ENCODE results near the gene SH2D3A. TPM values are rescaled to one million over a fixed set of nuclear protein-coding genes. Genes with fewer than 3 reads are reported as not detected.

SH2D3A gene
- polyA plus RNA-seq, 1 donor (not counting 4 experiments of a cell fraction or from before 2014, with no cell fraction given) = 24.9 TPM

GRCh38 chr19:6761053-6761676, 6.1 kb downstream of the SH2D3A start:
- dilution Hi-C loops (cut with MboI; ENCODE audit: extremely low pct_ligation_motif_present, low sequenced_read_pairs) = no loop called here
- no peak for DNase-seq (ENCODE audit: low read depth, low spot score)

GRCh38 chr19:6760606-6761005, 6.6 kb downstream of the SH2D3A start:
- H3K36me3 ChIP-seq (ENCODE audit: control insufficient read depth in 2 of 2, extremely low read depth in 1 of 2, insufficient read depth in 2 of 2, low read length in 2 of 2) = peaks cover 34 to 54% of the 10 kb centered on the region in 2 experiments

More at GRCh38 chr19:6761053-6761676, 6.1 kb downstream of the SH2D3A start:
- H4K20me1 ChIP-seq (ENCODE audit: control insufficient read depth, extremely low read depth, insufficient read depth, low read length) = peaks cover 9% of the 10 kb centered on the region
- no peak overlapping the region for H2AFZ ChIP-seq (ENCODE audit: control insufficient read depth, low read length)
- H3K9me3 ChIP-seq (ENCODE audit: control insufficient read depth, low read depth, low read length) = no peaks in the 10 kb centered on the region
- H3K79me2 ChIP-seq (ENCODE audit: control insufficient read depth, insufficient read depth, low read length) = peaks cover 47% of the 10 kb centered on the region
- H3K9ac ChIP-seq (ENCODE audit: control insufficient read depth, extremely low read depth, insufficient read depth, low read length) = no peak overlapping the region
- no peak overlapping the region for H3K27ac ChIP-seq (ENCODE audit: control insufficient read depth, insufficient read depth, low read length)
- no peak for TF ChIP-seq CTCF (optimal IDR thresholded peaks at IDR 0.05 in 1 of 3, IDR thresholded peaks at IDR 0.05 in 1 of 3, conservative IDR thresholded peaks at IDR 0.05 in 1 of 3; ENCODE audit: extremely low read depth in 1 of 3, insufficient read depth in 2 of 3, low read length in 3 of 3)
- TF ChIP-seq EZH2 (IDR thresholded peaks at IDR 0.05; ENCODE audit: low read length) = no peak
- no peak overlapping the region for H3K4me3 ChIP-seq (ENCODE audit: control insufficient read depth in 2 of 3, extremely low read depth in 1 of 3, insufficient read depth in 2 of 3, low read depth in 1 of 3, low read length in 3 of 3)
- peaks cover 16% of the 10 kb centered on the region for H3K4me1 ChIP-seq (ENCODE audit: control insufficient read depth, extremely low read depth, insufficient read depth, low read length)
- peaks cover 32 to 54% of the 10 kb centered on the region in 2 experiments for H3K36me3 ChIP-seq (ENCODE audit: control insufficient read depth in 2 of 2, extremely low read depth in 1 of 2, insufficient read depth in 2 of 2, low read length in 2 of 2)
- no peak for FAIRE-seq
- no peaks in the 10 kb centered on the region for H3K27me3 ChIP-seq (ENCODE audit: control insufficient read depth, extremely low read depth, insufficient read depth, low read length)
- H3K4me2 ChIP-seq (ENCODE audit: control insufficient read depth, extremely low read depth, insufficient read depth, low read depth, low read length) = no peak overlapping the region
- H3K9me1 ChIP-seq (ENCODE audit: control insufficient read depth, extremely low read depth, insufficient read depth, low read length) = no peaks in the 10 kb centered on the region

More at GRCh38 chr19:6760606-6761005, 6.6 kb downstream of the SH2D3A start:
- Histone ChIP-seq H4K20me1 (ENCODE audit: control insufficient read depth, extremely low read depth, insufficient read depth, low read length) (peaks cover 9% of the 10 kb centered on the region), H3K27ac (ENCODE audit: control insufficient read depth, insufficient read depth, low read length) (no peak overlapping the region), H3K9me3 (ENCODE audit: control insufficient read depth, low read depth, low read length) (no peaks in the 10 kb centered on the region), H2AFZ (ENCODE audit: control insufficient read depth, low read length) (no peak overlapping the region), H3K27me3 (ENCODE audit: control insufficient read depth, extremely low read depth, insufficient read depth, low read length) (no peaks in the 10 kb centered on the region), H3K4me2 (ENCODE audit: control insufficient read depth, extremely low read depth, insufficient read depth, low read depth, low read length) (no peak overlapping the region), H3K9me1 (ENCODE audit: control insufficient read depth, extremely low read depth, insufficient read depth, low read length) (no peaks in the 10 kb centered on the region), H3K79me2 (ENCODE audit: control insufficient read depth, insufficient read depth, low read length) (peaks cover 45% of the 10 kb centered on the region), H3K4me3 (ENCODE audit: control insufficient read depth in 2 of 3, extremely low read depth in 1 of 3, insufficient read depth in 2 of 3, low read depth in 1 of 3, low read length in 3 of 3) (no peak overlapping the region), H3K9ac (ENCODE audit: control insufficient read depth, extremely low read depth, insufficient read depth, low read length) (no peak overlapping the region), H3K4me1 (ENCODE audit: control insufficient read depth, extremely low read depth, insufficient read depth, low read length) (peaks cover 12% of the 10 kb centered on the region)
- TF ChIP-seq EZH2 (IDR thresholded peaks at IDR 0.05; ENCODE audit: low read length) (no peak), CTCF (optimal IDR thresholded peaks at IDR 0.05 in 1 of 3, IDR thresholded peaks at IDR 0.05 in 1 of 3, conservative IDR thresholded peaks at IDR 0.05 in 1 of 3; ENCODE audit: extremely low read depth in 1 of 3, insufficient read depth in 2 of 3, low read length in 3 of 3) (no peak)
- DNase-seq (ENCODE audit: low read depth, low spot score) = no peak
- dilution Hi-C loops (cut with MboI; ENCODE audit: extremely low pct_ligation_motif_present, low sequenced_read_pairs) = no loop called here
- no peak for FAIRE-seq
